Neutrophil (primary cell): ENCODE data around the gene CUBN.

Experiments used
- H3K27ac ChIP-seq: fragments of 200-600 bp; sonication (generic); 2 replicates; pipeline ENCODE4 v1.5.1; 2016; ENCODE audit warnings: mild to moderate bottlenecking, moderate library complexity
- H3K27me3 ChIP-seq: fragments of 200-600 bp; sonication (generic); 2 replicates; pipeline ENCODE4 v1.6.0; 2016; ENCODE audit warnings: mild to moderate bottlenecking
- H3K36me3 ChIP-seq: fragments of 200-600 bp; sonication (generic); 2 replicates; pipeline ENCODE4 v1.5.1; 2017
- H3K4me1 ChIP-seq, 2 experiments: fragments of 200-600 bp in 1 of 2; sonication (generic) in 1 of 2; 1 replicate in 1 of 2; 2 replicates in 1 of 2; pipeline versions ENCODE4 v1.5.1 to v1.6.1; 2013 to 2016; ENCODE audit warnings: low read depth in 1 of 2, low read length in 1 of 2, mild to moderate bottlenecking in 1 of 2, moderate library complexity in 1 of 2; ENCODE audit not compliant: control insufficient read depth in 1 of 2, insufficient read depth in 1 of 2
- H3K4me3 ChIP-seq, 2 experiments: fragments of 200-600 bp in 1 of 2; sonication (generic) in 1 of 2; 1 replicate in 1 of 2; 2 replicates in 1 of 2; pipeline ENCODE4 v1.5.1; 2013 to 2016; ENCODE audit warnings: low read depth in 1 of 2, low read length in 1 of 2, mild to moderate bottlenecking in 1 of 2, moderate library complexity in 1 of 2
- H3K9me3 ChIP-seq: fragments of 200-600 bp; sonication (generic); 2 replicates; pipeline ENCODE4 v1.5.1; 2016
- TF ChIP-seq, protein P1 (sequence below): fragments of 200-600 bp; sonication (generic); IDR thresholded peaks from 2 replicates; pipeline ENCODE4 v1.5.1; 2016; ENCODE audit warnings: antibody characterized with exemption

The CUBN gene

DNA sequence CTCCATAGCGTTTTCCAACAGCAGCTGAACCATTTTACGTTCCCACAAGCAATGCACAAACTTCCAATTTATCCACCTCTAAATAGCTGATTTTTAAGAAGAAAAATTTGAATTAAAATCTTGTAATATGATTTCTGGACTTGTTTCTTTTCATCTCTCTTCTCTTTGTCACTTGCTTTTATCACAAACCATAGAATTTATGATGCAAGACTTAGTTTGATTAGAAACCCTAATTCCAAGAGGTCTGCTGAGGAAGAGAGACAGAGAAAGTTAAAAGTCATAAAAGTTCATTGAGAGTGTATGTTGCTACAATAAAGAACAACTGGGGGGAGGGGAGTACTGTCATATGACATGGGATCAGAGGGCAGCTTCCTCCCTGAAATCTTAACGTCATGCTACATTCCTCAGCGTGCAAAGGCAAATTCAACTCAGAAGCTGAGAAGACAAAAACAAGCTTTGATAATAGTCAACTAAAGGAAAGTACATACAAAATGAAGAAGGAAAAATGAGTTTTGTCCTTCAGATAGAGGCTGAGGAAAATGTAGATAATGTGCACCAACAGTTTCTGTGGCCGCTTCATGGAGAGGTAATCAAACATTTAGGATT is 18.4 kb upstream of the CUBN start:
- no peaks in the 10 kb centered on the region for H3K27me3 ChIP-seq
- no peak overlapping the region for H3K4me3 ChIP-seq
- TF ChIP-seq, protein P1, sequence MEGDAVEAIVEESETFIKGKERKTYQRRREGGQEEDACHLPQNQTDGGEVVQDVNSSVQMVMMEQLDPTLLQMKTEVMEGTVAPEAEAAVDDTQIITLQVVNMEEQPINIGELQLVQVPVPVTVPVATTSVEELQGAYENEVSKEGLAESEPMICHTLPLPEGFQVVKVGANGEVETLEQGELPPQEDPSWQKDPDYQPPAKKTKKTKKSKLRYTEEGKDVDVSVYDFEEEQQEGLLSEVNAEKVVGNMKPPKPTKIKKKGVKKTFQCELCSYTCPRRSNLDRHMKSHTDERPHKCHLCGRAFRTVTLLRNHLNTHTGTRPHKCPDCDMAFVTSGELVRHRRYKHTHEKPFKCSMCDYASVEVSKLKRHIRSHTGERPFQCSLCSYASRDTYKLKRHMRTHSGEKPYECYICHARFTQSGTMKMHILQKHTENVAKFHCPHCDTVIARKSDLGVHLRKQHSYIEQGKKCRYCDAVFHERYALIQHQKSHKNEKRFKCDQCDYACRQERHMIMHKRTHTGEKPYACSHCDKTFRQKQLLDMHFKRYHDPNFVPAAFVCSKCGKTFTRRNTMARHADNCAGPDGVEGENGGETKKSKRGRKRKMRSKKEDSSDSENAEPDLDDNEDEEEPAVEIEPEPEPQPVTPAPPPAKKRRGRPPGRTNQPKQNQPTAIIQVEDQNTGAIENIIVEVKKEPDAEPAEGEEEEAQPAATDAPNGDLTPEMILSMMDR: no peak
- no peaks in the 10 kb centered on the region for H3K9me3 ChIP-seq
- H3K27ac ChIP-seq: no peak overlapping the region
- H3K4me1 ChIP-seq: no peaks in the 10 kb centered on the region
- no peaks in the 10 kb centered on the region for H3K36me3 ChIP-seq

DNA sequence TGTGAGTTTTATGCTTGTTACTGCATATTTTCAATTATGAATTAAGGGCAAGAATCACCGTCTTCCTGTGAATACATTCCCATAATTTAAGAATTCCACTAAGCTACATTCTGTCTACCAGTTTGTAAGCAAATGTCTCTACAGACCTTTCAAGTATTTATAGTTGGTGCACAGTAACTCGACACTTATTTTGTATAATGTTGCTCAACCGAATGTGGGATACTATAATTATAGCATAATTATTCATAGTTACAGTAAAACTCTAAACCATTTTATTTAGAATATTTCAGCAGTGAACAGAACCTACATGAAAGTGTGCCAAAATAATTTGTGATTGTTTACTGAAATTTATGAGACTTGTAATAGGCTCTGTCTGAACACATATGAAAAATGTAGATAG is 17.3 kb upstream of the CUBN start:
- no peaks in the 10 kb centered on the region for H3K27me3 ChIP-seq
- no peaks in the 10 kb centered on the region for H3K36me3 ChIP-seq
- TF ChIP-seq, protein P1: no peak
- no peak overlapping the region for H3K27ac ChIP-seq
- H3K4me3 ChIP-seq: no peak overlapping the region
- no peaks in the 10 kb centered on the region for H3K4me1 ChIP-seq
- no peaks in the 10 kb centered on the region for H3K9me3 ChIP-seq

DNA sequence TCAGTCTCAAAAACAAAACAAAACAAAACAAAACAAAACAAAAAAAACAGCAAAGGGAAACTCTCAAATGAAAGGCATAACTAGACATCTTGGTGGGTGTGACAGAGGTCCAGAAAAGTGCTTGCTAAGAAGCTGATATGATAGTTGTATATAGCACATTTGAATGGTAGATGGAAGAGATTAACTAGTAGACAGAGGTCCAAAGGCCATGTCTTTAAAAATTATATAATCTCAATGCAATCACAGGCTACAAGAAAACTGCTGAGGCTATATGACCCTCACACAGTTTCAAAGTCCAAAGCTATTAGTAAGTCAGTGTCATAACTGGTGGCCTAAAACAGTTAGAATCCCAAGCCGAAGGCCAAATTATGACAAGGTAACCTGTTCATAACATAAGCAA is 15.6 kb upstream of the CUBN start:
- Histone ChIP-seq H3K36me3 (no peaks in the 10 kb centered on the region), H3K27ac (no peak overlapping the region), H3K9me3 (no peaks in the 10 kb centered on the region), H3K4me3 (no peak overlapping the region), H3K4me1 (no peaks in the 10 kb centered on the region), H3K27me3 (no peaks in the 10 kb centered on the region)
- TF ChIP-seq, protein P1: no peak

DNA sequence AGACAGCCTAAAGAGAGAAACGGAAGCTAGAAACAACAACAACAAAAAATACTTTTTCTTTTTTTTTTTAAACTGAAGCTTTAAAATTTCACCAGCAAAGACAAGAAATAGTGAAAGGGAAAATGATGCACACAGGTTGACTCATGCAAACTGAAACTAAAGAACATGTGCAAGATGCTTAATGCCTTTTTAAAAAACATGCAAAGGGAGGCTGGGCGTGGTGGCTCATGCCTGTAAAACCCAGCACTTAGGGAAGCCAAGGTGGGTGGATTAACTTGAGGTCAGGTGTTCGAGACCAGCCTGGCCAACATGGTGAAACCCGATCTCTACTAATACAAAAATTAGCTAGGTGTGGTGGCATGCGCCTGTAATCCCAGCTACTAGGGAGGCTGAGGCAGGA is 15.1 kb upstream of the CUBN start:
- Histone ChIP-seq H3K27me3 (no peaks in the 10 kb centered on the region), H3K4me3 (no peak overlapping the region), H3K4me1 (no peaks in the 10 kb centered on the region), H3K27ac (no peak overlapping the region), H3K36me3 (no peaks in the 10 kb centered on the region), H3K9me3 (no peaks in the 10 kb centered on the region)
- TF ChIP-seq, protein P1: no peak

DNA sequence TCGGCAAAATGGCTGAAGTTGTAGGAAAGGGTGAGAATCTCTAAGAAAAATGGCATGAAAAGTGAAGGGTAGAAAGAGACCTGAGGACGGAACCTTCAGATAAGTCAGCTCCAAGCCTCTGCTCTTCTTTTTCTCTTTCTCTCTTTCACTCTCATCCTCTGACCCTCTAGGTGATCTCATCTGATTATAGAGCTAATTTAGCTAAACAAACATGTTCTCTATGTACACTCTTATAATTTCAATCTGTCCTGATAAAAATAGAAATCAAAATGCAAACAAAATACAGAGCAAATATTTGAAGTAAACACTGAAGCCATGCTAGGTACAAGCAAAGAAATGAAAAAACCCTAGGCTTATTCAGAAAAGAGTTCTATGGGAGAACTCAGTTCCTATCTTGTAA is 14.4 kb upstream of the CUBN start:
- Histone ChIP-seq H3K27me3 (no peaks in the 10 kb centered on the region), H3K36me3 (no peaks in the 10 kb centered on the region), H3K4me1 (no peaks in the 10 kb centered on the region), H3K9me3 (no peaks in the 10 kb centered on the region), H3K27ac (no peak overlapping the region), H3K4me3 (no peak overlapping the region)
- TF ChIP-seq, protein P1: no peak
